GM12878 (cell line): ENCODE data around the gene LTBP3. TPM values are rescaled to one million over a fixed set of nuclear protein-coding genes. Genes with fewer than 3 reads are reported as not detected.

Source experiments
- EZH2 ChIP-seq: IDR thresholded peaks from 2 replicates; pipeline ENCODE4 v1.6.1; 2012; ENCODE audit warnings: low read depth, mild to moderate bottlenecking, control low read depth, inconsistent platforms, low read length, borderline replicate concordance; ENCODE audit not compliant: control insufficient read depth
- MTA3 ChIP-seq: IDR thresholded peaks from 2 replicates; pipeline ENCODE4 v1.6.1; 2012; ENCODE audit warnings: low read length, inconsistent platforms, borderline replicate concordance
- PAX5 ChIP-seq: IDR thresholded peaks from 2 replicates; pipeline ENCODE4 v1.6.1; 2011; ENCODE audit warnings: low read depth, low read length, borderline replicate concordance
- POLR2AphosphoS2 ChIP-seq: IDR thresholded peaks from 2 replicates; pipeline ENCODE4 v1.6.1; 2011; ENCODE audit warnings: low read depth, mild to moderate bottlenecking, low read length, improper control_type of control experiment, moderate library complexity
- RAD51 ChIP-seq: fragments of 450-650 bp; IDR thresholded peaks from 2 replicates; pipeline ENCODE4 v1.6.1; 2016; ENCODE audit warnings: moderate library complexity, mild to moderate bottlenecking, inconsistent platforms
- SIN3A ChIP-seq: IDR thresholded peaks from 2 replicates; pipeline ENCODE4 v1.6.1; 2012; ENCODE audit warnings: low read depth, low read length, improper control_type of control experiment
- SMAD5 ChIP-seq: IDR thresholded peaks from 2 replicates; pipeline ENCODE4 v1.6.1; 2016; ENCODE audit warnings: antibody characterized with exemption, low read depth
- SREBF2 ChIP-seq: IDR thresholded peaks from 2 replicates; pipeline ENCODE4 v1.6.1; 2012; ENCODE audit warnings: mild to moderate bottlenecking, low read length
- WRNIP1 ChIP-seq: IDR thresholded peaks from 2 replicates; pipeline ENCODE4 v1.6.1; 2011; ENCODE audit warnings: low read depth, low read length, improper control_type of control experiment, borderline replicate concordance
- ZBED1 ChIP-seq: IDR thresholded peaks from 2 replicates; pipeline ENCODE4 v1.6.1; 2016; ENCODE audit warnings: borderline replicate concordance
- polyA plus RNA-seq, 11 experiments: library from polyadenylated mRNA; depleted of rRNA in 4 of 11; unstranded in 6 of 11; stranded (reverse) in 5 of 11; fragments of >200 nt; fragmentation: Nextera tagmentation in 4 of 11; fragmentation: Illumina TruSeq in 1 of 11; extraction: Ambion mirVana in 4 of 11; extraction: Trizol in 1 of 11; gene quantifications; 1 replicate in 1 of 11; 2 replicates in 10 of 11; pipeline versions ENCODE4 v1.2.1 to v1.2.3, GENCODE V29; 2011 to 2016; ENCODE audit warnings: inconsistent platforms in 2 of 11, missing spikeins in 2 of 11, low read depth in 1 of 11
- total RNA-seq, 4 experiments: library from RNA; depleted of rRNA in 3 of 4; stranded (reverse); fragments of >200 nt in 3 of 4; fragmentation: Illumina TruSeq in 1 of 4; extraction: Trizol in 1 of 4; gene quantifications; 2 replicates each; pipeline versions ENCODE4 v1.2.1 to v1.2.3, GENCODE V29; 2013 to 2021
- TF ChIP-seq, protein P1 (sequence below): fragments of 450-650 bp; IDR thresholded peaks from 2 replicates; pipeline ENCODE4 v1.6.1; 2016; ENCODE audit warnings: mild to moderate bottlenecking
- TF ChIP-seq, protein P2 (sequence below): fragments of 450-650 bp; formaldehyde crosslinking; IDR thresholded peaks from 2 replicates; pipeline ENCODE4 v1.5.0; 2022; ENCODE audit warnings: mild to moderate bottlenecking, missing genetic modification characterization
- TF ChIP-seq, protein P3 (sequence below): IDR thresholded peaks from 2 replicates; pipeline ENCODE4 v1.6.1; 2012; ENCODE audit warnings: low read depth, low read length, improper control_type of control experiment

The LTBP3 gene
- total and polyA plus RNA-seq, 10 of the 15 experiments (the other 5 are each of a cell fraction or from before 2014, with no cell fraction given): 2.2 to 12.2 (median 6.2) TPM; not detected in 2

DNA sequence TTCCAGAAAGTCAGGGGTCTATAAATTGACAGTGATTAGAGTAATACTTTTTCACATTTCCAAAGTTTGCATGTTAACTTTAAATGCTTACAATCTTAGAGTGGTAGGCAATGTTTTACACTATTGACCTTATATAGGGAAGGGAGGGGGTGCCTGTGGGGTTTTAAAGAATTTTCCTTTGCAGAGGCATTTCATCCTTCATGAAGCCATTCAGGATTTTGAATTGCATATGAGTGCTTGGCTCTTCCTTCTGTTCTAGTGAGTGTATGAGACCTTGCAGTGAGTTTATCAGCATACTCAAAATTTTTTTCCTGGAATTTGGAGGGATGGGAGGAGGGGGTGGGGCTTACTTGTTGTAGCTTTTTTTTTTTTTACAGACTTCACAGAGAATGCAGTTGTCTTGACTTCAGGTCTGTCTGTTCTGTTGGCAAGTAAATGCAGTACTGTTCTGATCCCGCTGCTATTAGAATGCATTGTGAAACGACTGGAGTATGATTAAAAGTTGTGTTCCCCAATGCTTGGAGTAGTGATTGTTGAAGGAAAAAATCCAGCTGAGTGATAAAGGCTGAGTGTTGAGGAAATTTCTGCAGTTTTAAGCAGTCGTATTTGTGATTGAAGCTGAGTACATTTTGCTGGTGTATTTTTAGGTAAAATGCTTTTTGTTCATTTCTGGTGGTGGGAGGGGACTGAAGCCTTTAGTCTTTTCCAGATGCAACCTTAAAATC lies 54.0 kb downstream of the LTBP3 start (continued):
- TF ChIP-seq, protein P1, sequence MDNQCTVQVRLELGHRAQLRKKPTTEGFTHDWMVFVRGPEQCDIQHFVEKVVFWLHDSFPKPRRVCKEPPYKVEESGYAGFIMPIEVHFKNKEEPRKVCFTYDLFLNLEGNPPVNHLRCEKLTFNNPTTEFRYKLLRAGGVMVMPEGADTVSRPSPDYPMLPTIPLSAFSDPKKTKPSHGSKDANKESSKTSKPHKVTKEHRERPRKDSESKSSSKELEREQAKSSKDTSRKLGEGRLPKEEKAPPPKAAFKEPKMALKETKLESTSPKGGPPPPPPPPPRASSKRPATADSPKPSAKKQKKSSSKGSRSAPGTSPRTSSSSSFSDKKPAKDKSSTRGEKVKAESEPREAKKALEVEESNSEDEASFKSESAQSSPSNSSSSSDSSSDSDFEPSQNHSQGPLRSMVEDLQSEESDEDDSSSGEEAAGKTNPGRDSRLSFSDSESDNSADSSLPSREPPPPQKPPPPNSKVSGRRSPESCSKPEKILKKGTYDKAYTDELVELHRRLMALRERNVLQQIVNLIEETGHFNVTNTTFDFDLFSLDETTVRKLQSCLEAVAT: peak; percentile 91
- TF ChIP-seq SMAD5: peak; percentile 63
- TF ChIP-seq EZH2: no peak
- TF ChIP-seq POLR2AphosphoS2: peak; percentile 94
- peak; percentile 77 for TF ChIP-seq ZBED1
- 0 out of 2 replicates have a peak, but pooled peaks have one; percentile 90 for TF ChIP-seq WRNIP1
- no peak; the same call in none of the 2 replicates for TF ChIP-seq MTA3
- no peak for TF ChIP-seq PAX5
- TF ChIP-seq RAD51: no peak
- TF ChIP-seq SIN3A: 0 out of 2 replicates have a peak, but pooled peaks have one; percentile 37
- TF ChIP-seq, protein P2, sequence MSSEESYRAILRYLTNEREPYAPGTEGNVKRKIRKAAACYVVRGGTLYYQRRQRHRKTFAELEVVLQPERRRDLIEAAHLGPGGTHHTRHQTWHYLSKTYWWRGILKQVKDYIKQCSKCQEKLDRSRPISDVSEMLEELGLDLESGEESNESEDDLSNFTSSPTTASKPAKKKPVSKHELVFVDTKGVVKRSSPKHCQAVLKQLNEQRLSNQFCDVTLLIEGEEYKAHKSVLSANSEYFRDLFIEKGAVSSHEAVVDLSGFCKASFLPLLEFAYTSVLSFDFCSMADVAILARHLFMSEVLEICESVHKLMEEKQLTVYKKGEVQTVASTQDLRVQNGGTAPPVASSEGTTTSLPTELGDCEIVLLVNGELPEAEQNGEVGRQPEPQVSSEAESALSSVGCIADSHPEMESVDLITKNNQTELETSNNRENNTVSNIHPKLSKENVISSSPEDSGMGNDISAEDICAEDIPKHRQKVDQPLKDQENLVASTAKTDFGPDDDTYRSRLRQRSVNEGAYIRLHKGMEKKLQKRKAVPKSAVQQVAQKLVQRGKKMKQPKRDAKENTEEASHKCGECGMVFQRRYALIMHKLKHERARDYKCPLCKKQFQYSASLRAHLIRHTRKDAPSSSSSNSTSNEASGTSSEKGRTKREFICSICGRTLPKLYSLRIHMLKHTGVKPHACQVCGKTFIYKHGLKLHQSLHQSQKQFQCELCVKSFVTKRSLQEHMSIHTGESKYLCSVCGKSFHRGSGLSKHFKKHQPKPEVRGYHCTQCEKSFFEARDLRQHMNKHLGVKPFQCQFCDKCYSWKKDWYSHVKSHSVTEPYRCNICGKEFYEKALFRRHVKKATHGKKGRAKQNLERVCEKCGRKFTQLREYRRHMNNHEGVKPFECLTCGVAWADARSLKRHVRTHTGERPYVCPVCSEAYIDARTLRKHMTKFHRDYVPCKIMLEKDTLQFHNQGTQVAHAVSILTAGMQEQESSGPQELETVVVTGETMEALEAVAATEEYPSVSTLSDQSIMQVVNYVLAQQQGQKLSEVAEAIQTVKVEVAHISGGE: peak; percentile 70
- TF ChIP-seq, protein P3, sequence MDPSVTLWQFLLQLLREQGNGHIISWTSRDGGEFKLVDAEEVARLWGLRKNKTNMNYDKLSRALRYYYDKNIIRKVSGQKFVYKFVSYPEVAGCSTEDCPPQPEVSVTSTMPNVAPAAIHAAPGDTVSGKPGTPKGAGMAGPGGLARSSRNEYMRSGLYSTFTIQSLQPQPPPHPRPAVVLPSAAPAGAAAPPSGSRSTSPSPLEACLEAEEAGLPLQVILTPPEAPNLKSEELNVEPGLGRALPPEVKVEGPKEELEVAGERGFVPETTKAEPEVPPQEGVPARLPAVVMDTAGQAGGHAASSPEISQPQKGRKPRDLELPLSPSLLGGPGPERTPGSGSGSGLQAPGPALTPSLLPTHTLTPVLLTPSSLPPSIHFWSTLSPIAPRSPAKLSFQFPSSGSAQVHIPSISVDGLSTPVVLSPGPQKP: 0 out of 2 replicates have a peak, but pooled peaks have one; percentile 22
- no peak for TF ChIP-seq SREBF2
